Measurements from ENCODE around the gene GAB3.

GRCh38 chrX:154750301-154751202, at the start of gene GAB3:
- TF ChIP-seq, protein P1, sequence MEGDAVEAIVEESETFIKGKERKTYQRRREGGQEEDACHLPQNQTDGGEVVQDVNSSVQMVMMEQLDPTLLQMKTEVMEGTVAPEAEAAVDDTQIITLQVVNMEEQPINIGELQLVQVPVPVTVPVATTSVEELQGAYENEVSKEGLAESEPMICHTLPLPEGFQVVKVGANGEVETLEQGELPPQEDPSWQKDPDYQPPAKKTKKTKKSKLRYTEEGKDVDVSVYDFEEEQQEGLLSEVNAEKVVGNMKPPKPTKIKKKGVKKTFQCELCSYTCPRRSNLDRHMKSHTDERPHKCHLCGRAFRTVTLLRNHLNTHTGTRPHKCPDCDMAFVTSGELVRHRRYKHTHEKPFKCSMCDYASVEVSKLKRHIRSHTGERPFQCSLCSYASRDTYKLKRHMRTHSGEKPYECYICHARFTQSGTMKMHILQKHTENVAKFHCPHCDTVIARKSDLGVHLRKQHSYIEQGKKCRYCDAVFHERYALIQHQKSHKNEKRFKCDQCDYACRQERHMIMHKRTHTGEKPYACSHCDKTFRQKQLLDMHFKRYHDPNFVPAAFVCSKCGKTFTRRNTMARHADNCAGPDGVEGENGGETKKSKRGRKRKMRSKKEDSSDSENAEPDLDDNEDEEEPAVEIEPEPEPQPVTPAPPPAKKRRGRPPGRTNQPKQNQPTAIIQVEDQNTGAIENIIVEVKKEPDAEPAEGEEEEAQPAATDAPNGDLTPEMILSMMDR (conservative IDR thresholded peaks at IDR 0.05), result no peak
- no peak for TF ChIP-seq EZH2 (IDR thresholded peaks at IDR 0.05; ENCODE audit: low read depth)

Data from PC-9 (cell line).